M059J (cell line): Measurements from ENCODE around the gene FGF21. TPM values are rescaled to one million over a fixed set of nuclear protein-coding genes. Genes with fewer than 3 reads are reported as not detected.
"Not testable (repeated sequence)": the region's sequence is repeated elsewhere in the genome, so short reads cannot be mapped to it uniquely, and the experiment has no call there.

Experiments
- DNase-seq: peaks from one replicate; pipeline ENCODE4 v3.0.0-alpha.2; 2012; ENCODE audit warnings: low read depth
- total RNA-seq: library from RNA; depleted of rRNA; stranded (reverse); fragments of >200 nt; shearing (Covaris generic); gene quantifications from 2 replicates; pipeline ENCODE4 v1.2.3, GENCODE V29; 2014; rRNA removed

The FGF21 gene
- total RNA-seq, 1 experiment from 2014 or later, result not detected

GRCh38 chr19:48786422-48786821 lies 31.1 kb downstream of the FGF21 start:
- DNase-seq, result not testable (repeated sequence)

- not testable (repeated sequence) for DNase-seq
These were observed 32.0 kb downstream of the FGF21 start for GRCh38 chr19:48787331-48787730.

- no peak for DNase-seq
These were observed 37.9 kb downstream of the FGF21 start for GRCh38 chr19:48793271-48793670.

- no peak for DNase-seq
These were observed 39.0 kb downstream of the FGF21 start for GRCh38 chr19:48794291-48794690.

- peak; percentile 93 for DNase-seq
These were observed 39.8 kb downstream of the FGF21 start for GRCh38 chr19:48795055-48795684.

GRCh38 chr19:48795685-48796070 lies 40.4 kb downstream of the FGF21 start:
- DNase-seq, result no peak

- DNase-seq, result no peak
These were observed 41.2 kb downstream of the FGF21 start for GRCh38 chr19:48796298-48797083.

GRCh38 chr19:48797103-48797502 lies 41.8 kb downstream of the FGF21 start:
- DNase-seq, result no peak

GRCh38 chr19:48798937-48799336 lies 43.6 kb downstream of the FGF21 start:
- DNase-seq, result peak; percentile 85

- DNase-seq, result no peak
These were observed 44.3 kb downstream of the FGF21 start for GRCh38 chr19:48799358-48800300.

GRCh38 chr19:48802623-48803022 lies 47.3 kb downstream of the FGF21 start:
- no peak for DNase-seq

GRCh38 chr19:48804496-48804895 lies 49.2 kb downstream of the FGF21 start:
- DNase-seq, result no peak

- no peak for DNase-seq
These were observed 50.1 kb downstream of the FGF21 start for GRCh38 chr19:48805452-48805851.

- peak; percentile 64 for DNase-seq
These were observed 51.1 kb downstream of the FGF21 start for GRCh38 chr19:48806518-48806817.

GRCh38 chr19:48806818-48807589 lies 51.7 kb downstream of the FGF21 start:
- no peak for DNase-seq

- DNase-seq, result no peak
These were observed 52.4 kb downstream of the FGF21 start for GRCh38 chr19:48807590-48808308.

Other genes with a start within 250 kb of the FGF21 start
- 0.17 TPM in 1 of 2 replicates, not detected in the other for gene LMTK3, start 243.7 kb upstream of the FGF21 start, total RNA-seq
- not detected in 2 replicates for gene SULT2B1, start 203.4 kb upstream of the FGF21 start, total RNA-seq
- not detected in 2 replicates for gene SPACA4, start 148.8 kb upstream of the FGF21 start, total RNA-seq
- gene FAM83E, start 140.4 kb upstream of the FGF21 start, total RNA-seq, result 0.89 TPM in 1 of 2 replicates, not detected in the other
- gene RPL18, start 136.3 kb upstream of the FGF21 start, total RNA-seq, result 1,286 and 1,602 TPM in 2 replicates
- gene SPHK2, start 136.0 kb upstream of the FGF21 start, total RNA-seq, result 2.9 and 5.4 TPM in 2 replicates
- 18.5 and 20.1 TPM in 2 replicates for gene DBP, start 118.1 kb upstream of the FGF21 start, total RNA-seq
- 1.9 and 5.1 TPM in 2 replicates for gene CA11, start 109.3 kb upstream of the FGF21 start, total RNA-seq
- gene NTN5, start 82.5 kb upstream of the FGF21 start, total RNA-seq, result 0.05 and 0.79 TPM in 2 replicates
- gene FUT2, start 59.6 kb upstream of the FGF21 start, total RNA-seq, result not detected in 2 replicates
- 0.81 and 1.0 TPM in 2 replicates for gene MAMSTR, start 35.8 kb upstream of the FGF21 start, total RNA-seq
- gene RASIP1, start 14.9 kb upstream of the FGF21 start, total RNA-seq, result 0.20 TPM in 1 of 2 replicates, not detected in the other
- gene IZUMO1, start 8.6 kb upstream of the FGF21 start, total RNA-seq, result not detected in 2 replicates
- 0.15 and 0.79 TPM in 2 replicates for gene FUT1, start 2.9 kb upstream of the FGF21 start, total RNA-seq
- gene BCAT2, start 55.5 kb downstream of the FGF21 start, total RNA-seq, result 41.0 and 54.0 TPM in 2 replicates
- 20.9 and 22.7 TPM in 2 replicates for gene HSD17B14, start 81.0 kb downstream of the FGF21 start, total RNA-seq
- gene PLEKHA4, start 113.1 kb downstream of the FGF21 start, total RNA-seq, result 4.3 and 5.0 TPM in 2 replicates
- 31.1 and 40.5 TPM in 2 replicates for gene PPP1R15A, start 116.9 kb downstream of the FGF21 start, total RNA-seq
- gene TULP2, start 143.2 kb downstream of the FGF21 start, total RNA-seq, result not detected in 2 replicates
- gene NUCB1, start 144.8 kb downstream of the FGF21 start, total RNA-seq, result 236 and 301 TPM in 2 replicates
- gene DHDH, start 178.2 kb downstream of the FGF21 start, total RNA-seq, result 0.15 TPM in 1 of 2 replicates, not detected in the other
- 97.7 and 101 TPM in 2 replicates for gene BAX, start 199.4 kb downstream of the FGF21 start, total RNA-seq
- gene FTL, start 209.8 kb downstream of the FGF21 start, total RNA-seq, result 3,106 and 3,231 TPM in 2 replicates
- 50.1 and 67.3 TPM in 2 replicates for gene GYS1, start 237.8 kb downstream of the FGF21 start, total RNA-seq
- 275 and 292 TPM in 2 replicates for gene RUVBL2, start 238.4 kb downstream of the FGF21 start, total RNA-seq